Upper lobe of left lung (tissue), 6 donors: ENCODE measurements around the gene STK35. TPM values are rescaled to one million over a fixed set of nuclear protein-coding genes. Genes with fewer than 3 reads are reported as not detected.

ENCODE experiments used
- ATAC-seq, 2 donors: fragments of 200-7000 bp; cut with Tn5 transposase; one replicate each; pipeline ENCODE4 v1.9.1; 2022; ENCODE audit warnings: mild to moderate bottlenecking in 2 of 2, moderate library complexity in 2 of 2; ENCODE audit not compliant: low FRiP score in 2 of 2
- DNase-seq, 2 donors: peaks; one replicate each; pipeline ENCODE4 v3.0.0-alpha.2; 2019 to 2020
- H3K27ac ChIP-seq, 4 donors: fragments of 200-600 bp; sonication (generic); one replicate each; pipeline ENCODE4 v1.5.1; 2016 to 2019
- H3K27me3 ChIP-seq, 4 donors: fragments of 200-600 bp; sonication (generic); one replicate each; pipeline ENCODE4 v1.5.1; 2017 to 2019
- H3K36me3 ChIP-seq, 4 donors: fragments of 200-600 bp; sonication (generic); one replicate each; pipeline ENCODE4 v1.5.1; 2016 to 2019
- H3K4me1 ChIP-seq, 4 donors: fragments of 200-600 bp; sonication (generic); one replicate each; pipeline ENCODE4 v1.5.1; 2018 to 2019
- H3K4me3 ChIP-seq, 4 donors: fragments of 200-600 bp; sonication (generic); one replicate each; pipeline ENCODE4 v1.5.1; 2017 to 2019; ENCODE audit warnings: mild to moderate bottlenecking in 2 of 4, moderate library complexity in 1 of 4
- H3K9me3 ChIP-seq, 4 donors: fragments of 200-600 bp; sonication (generic); one replicate each; pipeline ENCODE4 v1.5.1; 2018 to 2019
- EP300 ChIP-seq, 4 donors: sonication (generic); formaldehyde crosslinking; IDR thresholded peaks; one replicate each; pipeline ENCODE4 v1.5.1; 2017; ENCODE audit warnings: antibody characterized with exemption in 4 of 4, control low read depth in 2 of 4
- POLR2A ChIP-seq, 4 donors: fragments of 450-650 bp; IDR thresholded peaks; one replicate each; pipeline ENCODE4 v1.5.1; 2016 to 2017; ENCODE audit warnings: antibody characterized with exemption in 4 of 4, mild to moderate bottlenecking in 2 of 4
- POLR2AphosphoS5 ChIP-seq, 2 donors: sonication (generic); formaldehyde crosslinking; IDR thresholded peaks; one replicate each; pipeline ENCODE4 v1.5.1; 2017; ENCODE audit warnings: antibody characterized with exemption in 2 of 2
- WGBS, 2 donors: methylation state at CpG; one replicate each; pipeline ENCODE4 v1.1.5; 2017 to 2018; 5-methylcytosine and 5-hydroxymethylcytosine counted together
- total RNA-seq, 6 donors: library from RNA; depleted of rRNA in 4 of 6; stranded (reverse); fragments of >200 nt in 4 of 6; gene quantifications; one replicate each; pipeline versions ENCODE4 v1.1.0 to v1.2.1, GENCODE V29; 2016 to 2021
- TF ChIP-seq, protein P1 (sequence below), 6 experiments: fragments of 450-650 bp in 4 of 6; fragments of 200-600 bp in 2 of 6; sonication (generic) in 2 of 6; IDR thresholded peaks; one replicate each; pipeline ENCODE4 v1.5.1; 2016 to 2019; ENCODE audit warnings: antibody characterized with exemption in 6 of 6
- donor health status: DM: no; HTN: no; CAD: no; lungs with moderate emphysema.
- donor health status: DM: no; HTN: yes; CAD: no; lungs with severe emphysema.

STK35 gene
- total RNA-seq, 6 donors from 2014 or later = 14.4 to 36.0 (median 22.5) TPM

DNA sequence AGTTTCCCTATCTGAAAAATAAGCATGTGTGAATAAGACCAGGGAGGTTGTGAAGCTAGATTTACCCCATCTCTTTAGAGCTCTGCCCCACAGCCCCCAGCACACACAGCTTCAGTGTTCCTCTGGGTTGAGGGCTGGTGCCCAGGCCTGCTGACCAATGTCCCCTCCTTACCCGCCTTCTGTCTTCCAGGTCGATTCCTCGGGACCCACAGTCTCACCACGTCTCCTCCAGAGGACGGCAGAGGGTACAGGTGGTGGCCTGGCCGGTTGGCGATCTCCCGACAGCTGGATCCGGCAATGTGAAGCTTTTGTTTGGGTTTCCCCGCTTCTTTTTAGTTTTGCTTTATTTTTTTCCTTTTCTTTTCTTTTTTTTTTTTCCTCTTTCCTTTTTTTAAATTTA lies 42.0 kb downstream of the STK35 start:
- Histone ChIP-seq H3K36me3 (peaks cover 0 to 48% (median 27%) of the 10 kb centered on the region in 4 donors), H3K4me3 (no peak overlapping the region), H3K27me3 (no peaks in the 10 kb centered on the region), H3K27ac (no peak overlapping the region), H3K4me1 (peaks cover 7 to 13% (median 9%) of the 10 kb centered on the region in 4 donors), H3K9me3 (no peaks in the 10 kb centered on the region)
- 97% methylated on average over 10 of the region's 10 CpGs for WGBS, 2 donors
- ATAC-seq = no peak
- no peak for DNase-seq
- TF ChIP-seq, protein P1, sequence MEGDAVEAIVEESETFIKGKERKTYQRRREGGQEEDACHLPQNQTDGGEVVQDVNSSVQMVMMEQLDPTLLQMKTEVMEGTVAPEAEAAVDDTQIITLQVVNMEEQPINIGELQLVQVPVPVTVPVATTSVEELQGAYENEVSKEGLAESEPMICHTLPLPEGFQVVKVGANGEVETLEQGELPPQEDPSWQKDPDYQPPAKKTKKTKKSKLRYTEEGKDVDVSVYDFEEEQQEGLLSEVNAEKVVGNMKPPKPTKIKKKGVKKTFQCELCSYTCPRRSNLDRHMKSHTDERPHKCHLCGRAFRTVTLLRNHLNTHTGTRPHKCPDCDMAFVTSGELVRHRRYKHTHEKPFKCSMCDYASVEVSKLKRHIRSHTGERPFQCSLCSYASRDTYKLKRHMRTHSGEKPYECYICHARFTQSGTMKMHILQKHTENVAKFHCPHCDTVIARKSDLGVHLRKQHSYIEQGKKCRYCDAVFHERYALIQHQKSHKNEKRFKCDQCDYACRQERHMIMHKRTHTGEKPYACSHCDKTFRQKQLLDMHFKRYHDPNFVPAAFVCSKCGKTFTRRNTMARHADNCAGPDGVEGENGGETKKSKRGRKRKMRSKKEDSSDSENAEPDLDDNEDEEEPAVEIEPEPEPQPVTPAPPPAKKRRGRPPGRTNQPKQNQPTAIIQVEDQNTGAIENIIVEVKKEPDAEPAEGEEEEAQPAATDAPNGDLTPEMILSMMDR (IDR thresholded peaks at IDR 0.05) = no peak
- TF ChIP-seq POLR2A (IDR thresholded peaks at IDR 0.05) = no peak
- TF ChIP-seq POLR2AphosphoS5 (IDR thresholded peaks at IDR 0.05) = no peak
- no peak for TF ChIP-seq EP300 (IDR thresholded peaks at IDR 0.05)

DNA sequence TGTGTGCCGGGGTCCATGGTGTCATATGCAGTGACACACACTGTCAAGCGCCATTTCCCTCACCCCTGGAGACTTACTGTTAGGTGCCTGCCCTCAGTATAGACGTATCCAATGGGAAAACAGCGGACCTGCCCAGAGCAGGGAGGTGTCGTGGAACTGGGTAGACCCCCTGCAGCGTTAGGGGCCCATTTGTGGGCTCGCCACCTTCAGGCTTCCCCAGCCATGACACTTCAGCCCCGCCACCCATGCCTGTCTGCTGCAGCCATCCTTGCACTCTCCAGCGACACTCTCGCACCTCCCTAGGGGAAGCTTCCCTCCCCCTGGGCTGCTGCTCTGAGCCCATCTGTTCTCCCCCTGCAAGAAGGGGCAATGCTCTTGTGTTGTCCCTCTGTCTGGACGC lies 43.2 kb downstream of the STK35 start:
- Histone ChIP-seq H3K4me3 (no peak overlapping the region), H3K9me3 (no peaks in the 10 kb centered on the region), H3K27me3 (no peaks in the 10 kb centered on the region), H3K4me1 (peaks cover 7 to 12% (median 9%) of the 10 kb centered on the region in 4 donors), H3K36me3 (peaks cover 0 to 58% (median 29%) of the 10 kb centered on the region in 4 donors), H3K27ac (no peak overlapping the region)
- TF ChIP-seq POLR2A (IDR thresholded peaks at IDR 0.05) = no peak
- no peak for TF ChIP-seq EP300 (IDR thresholded peaks at IDR 0.05)
- TF ChIP-seq, protein P1 (IDR thresholded peaks at IDR 0.05) = no peak
- no peak for TF ChIP-seq POLR2AphosphoS5 (IDR thresholded peaks at IDR 0.05)
- WGBS, 2 donors = 94 to 97% methylated on average over 7 to 11 of the region's 11 CpGs
- no peak for DNase-seq
- no peak for ATAC-seq

DNA sequence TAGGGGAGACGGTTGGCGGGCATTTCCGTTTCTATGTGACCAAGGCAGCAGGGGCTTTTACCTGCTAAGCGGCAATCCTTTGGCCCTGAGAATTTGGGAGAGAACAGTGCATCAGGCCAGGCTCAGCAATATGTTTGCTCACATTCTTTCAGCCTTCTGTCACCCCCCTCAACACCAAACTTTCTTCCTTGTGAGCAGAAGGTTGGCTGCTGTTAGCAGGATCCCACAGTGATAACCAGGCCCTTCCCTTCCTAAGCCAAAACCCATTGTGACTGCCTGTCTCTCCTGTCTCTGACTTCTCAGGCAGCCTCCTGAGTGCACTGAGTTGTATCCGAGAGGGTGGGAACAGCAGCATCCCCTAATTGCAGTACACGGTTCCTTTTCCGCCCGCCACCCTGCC lies 43.7 kb downstream of the STK35 start:
- no peak overlapping the region for H3K4me3 ChIP-seq
- DNase-seq (no peak), ATAC-seq (no peak)
- no peak overlapping the region for H3K27ac ChIP-seq
- H3K4me1 ChIP-seq = peaks cover 4 to 7% (median 6%) of the 10 kb centered on the region in 4 donors
- peaks cover 0 to 58% (median 29%) of the 10 kb centered on the region in 4 donors for H3K36me3 ChIP-seq
- WGBS, 2 donors = 94 to 95% methylated on average over 8 of the region's 8 CpGs
- TF ChIP-seq POLR2AphosphoS5 (IDR thresholded peaks at IDR 0.05) (no peak), POLR2A (IDR thresholded peaks at IDR 0.05) (no peak), EP300 (IDR thresholded peaks at IDR 0.05) (no peak)
- TF ChIP-seq, protein P1 (IDR thresholded peaks at IDR 0.05) = no peak
- no peaks in the 10 kb centered on the region for H3K27me3 ChIP-seq
- H3K9me3 ChIP-seq = no peaks in the 10 kb centered on the region

DNA sequence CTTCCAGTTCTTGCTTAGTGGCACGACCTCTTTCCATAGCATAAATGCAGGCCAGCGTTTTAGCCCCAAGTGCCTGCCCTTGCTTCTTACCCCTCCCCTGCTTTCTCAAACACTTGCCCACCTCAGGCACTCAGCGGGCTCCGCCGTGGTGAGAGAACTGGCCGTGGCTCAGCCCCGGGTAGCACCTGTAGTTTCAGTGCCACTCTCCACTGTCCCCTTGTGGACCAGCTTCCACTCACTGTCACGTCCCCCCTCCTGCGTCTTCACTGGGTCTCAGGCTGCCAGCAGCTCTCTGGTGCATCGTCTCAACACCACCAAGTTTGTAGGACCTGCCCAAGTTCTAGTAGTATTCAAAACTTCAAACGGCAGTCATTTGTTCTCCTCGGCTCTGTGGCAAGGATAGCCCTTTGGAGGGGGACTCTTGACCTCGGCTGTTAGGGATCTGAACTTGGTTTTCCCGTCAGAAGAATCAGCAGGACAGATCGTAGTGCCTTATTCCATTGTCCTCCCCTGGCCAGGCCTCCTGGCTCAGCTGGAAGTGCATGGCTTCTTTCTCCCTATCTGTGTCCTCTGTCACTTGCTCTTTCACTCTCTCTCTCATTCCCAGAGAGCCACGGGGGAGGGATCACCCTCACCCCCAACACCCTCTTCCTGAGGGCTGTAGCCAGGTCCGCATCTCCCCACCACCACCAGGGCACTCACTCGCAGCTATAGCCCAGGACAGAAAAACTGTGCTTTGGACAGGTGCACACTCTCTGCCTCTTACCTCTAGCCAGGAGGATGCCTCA lies 44.6 kb downstream of the STK35 start:
- WGBS, 2 donors = 93 to 94% methylated on average over 18 of the region's 18 CpGs

More for the DNA sequence above, 44.6 kb downstream of the STK35 start:
- Histone ChIP-seq H3K9me3 (no peaks in the 10 kb centered on the region), H3K4me1 (peaks cover 0 to 5% (median 2%) of the 10 kb centered on the region in 4 donors), H3K27me3 (no peaks in the 10 kb centered on the region), H3K4me3 (no peak overlapping the region), H3K27ac (no peak overlapping the region), H3K36me3 (peaks cover 0 to 58% (median 29%) of the 10 kb centered on the region in 4 donors)
- DNase-seq = no peak
- TF ChIP-seq POLR2AphosphoS5 (IDR thresholded peaks at IDR 0.05) = no peak
- TF ChIP-seq, protein P1 (IDR thresholded peaks at IDR 0.05) = no peak
- no peak for TF ChIP-seq EP300 (IDR thresholded peaks at IDR 0.05)
- TF ChIP-seq POLR2A (IDR thresholded peaks at IDR 0.05) = no peak
- no peak for ATAC-seq
